ENCODE results near the gene GPRASP2.
"Not testable (repeated sequence)": the region's sequence is repeated elsewhere in the genome, so short reads cannot be mapped to it uniquely, and the experiment has no call there.

GPRASP2 gene

GRCh38 chrX:102714994-102715393 lies 2.7 kb downstream of the GPRASP2 start:
- in situ Hi-C loops (cut with HindIII; ENCODE audit: low pct_unique_long_range_greater_than_20kb, low sequenced_read_pairs) = no loop called here
- TF ChIP-seq JUND (IDR thresholded peaks at IDR 0.05; ENCODE audit: low read depth) = no peak
- DNase-seq (ENCODE audit: low read depth in 1 of 2, low spot score in 1 of 2) = no peak

- in situ Hi-C loops (cut with HindIII; ENCODE audit: low pct_unique_long_range_greater_than_20kb, low sequenced_read_pairs) = no loop called here
- no peak for TF ChIP-seq JUND (IDR thresholded peaks at IDR 0.05; ENCODE audit: low read depth)
Measured at GRCh38 chrX:102715967-102716366, 3.7 kb downstream of the GPRASP2 start.

DNA sequence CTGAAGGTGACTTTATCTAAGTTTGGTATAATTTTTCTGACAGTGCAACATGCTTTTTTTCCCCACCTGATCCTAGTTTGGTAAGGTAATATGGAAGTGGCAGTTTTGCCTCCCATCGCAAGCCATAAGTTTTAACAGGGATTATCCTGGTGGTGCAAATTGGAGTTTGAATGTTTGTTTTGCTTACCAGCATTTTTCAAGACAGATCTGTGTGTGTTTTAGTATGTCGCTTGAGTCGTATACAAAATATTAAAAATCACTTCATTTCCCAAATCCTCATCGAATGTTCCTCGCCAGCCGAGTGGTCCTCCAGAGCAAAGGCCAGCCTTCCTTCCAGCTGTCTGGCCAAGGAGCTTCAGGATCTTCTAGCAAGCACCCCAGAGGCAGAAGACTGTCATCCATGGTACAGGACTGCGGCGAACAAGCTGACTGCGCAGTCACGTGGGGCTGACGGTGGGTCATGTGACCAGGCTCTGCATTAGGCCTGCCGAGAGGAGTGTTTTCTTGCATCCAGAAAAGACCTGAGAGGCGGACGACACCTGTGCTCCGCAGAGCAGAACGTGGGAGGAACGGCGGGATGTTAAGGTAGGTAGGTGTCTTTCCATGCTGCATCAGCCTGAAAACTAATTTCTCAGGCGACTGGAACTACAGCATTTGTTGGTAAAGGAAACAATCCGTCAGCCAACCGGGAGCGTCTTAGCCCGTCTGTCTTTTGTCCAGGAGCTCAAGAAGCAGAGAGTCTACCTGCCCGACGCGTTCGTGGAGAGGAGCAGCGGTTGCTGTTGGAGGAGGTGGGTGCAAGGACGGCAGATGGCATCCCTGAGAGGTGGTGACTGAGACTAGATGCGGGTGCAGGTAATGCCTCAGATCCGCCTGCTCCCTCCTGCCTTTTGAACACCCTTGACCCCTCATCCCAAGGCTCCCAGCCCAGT lies 8.3 kb downstream of the GPRASP2 start, which contains the start of gene GPRASP3:
GPRASP3 (plus strand) TSS at position 507 of the 932 bp plus-strand sequence. CDS start 28,253 bp downstream, outside the sequence.
- in situ Hi-C loops (cut with HindIII; ENCODE audit: low pct_unique_long_range_greater_than_20kb, low sequenced_read_pairs) = no loop called here
- no peak for TF ChIP-seq JUND (IDR thresholded peaks at IDR 0.05; ENCODE audit: low read depth)
- DNase-seq (ENCODE audit: low read depth in 1 of 2, low spot score in 1 of 2) = peak; percentile 26 to 72

More at GRCh38 chrX:102715967-102716366, 3.7 kb downstream of the GPRASP2 start:
- no peak for DNase-seq (ENCODE audit: low read depth in 1 of 2, low spot score in 1 of 2)

- in situ Hi-C loops (cut with HindIII; ENCODE audit: low pct_unique_long_range_greater_than_20kb, low sequenced_read_pairs); DNase-seq (ENCODE audit: low read depth in 1 of 2, low spot score in 1 of 2): not testable (repeated sequence)
Measured at GRCh38 chrX:102721169-102721506, 8.9 kb downstream of the GPRASP2 start.

DNA sequence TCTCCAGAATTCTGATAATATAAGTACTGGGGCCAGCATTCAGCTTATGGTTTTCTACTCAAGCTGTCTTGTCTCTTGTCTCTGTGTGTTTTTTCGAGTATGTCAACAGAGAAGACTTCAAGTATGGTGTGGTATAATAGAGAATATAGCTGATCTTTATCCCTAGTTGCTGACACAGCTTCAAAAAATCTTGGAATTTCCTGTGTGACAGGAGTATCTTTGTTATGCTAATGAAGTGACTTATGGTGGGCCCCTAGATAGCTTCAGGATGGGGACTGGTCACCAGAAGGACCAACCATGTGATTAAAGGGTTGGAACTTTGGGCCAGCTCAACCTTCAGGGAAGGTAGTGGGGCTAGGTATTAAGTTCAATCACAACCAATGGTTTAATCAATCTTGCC lies 11.2 kb downstream of the GPRASP2 start:
- in situ Hi-C loops (cut with HindIII; ENCODE audit: low pct_unique_long_range_greater_than_20kb, low sequenced_read_pairs) = no loop called here
- TF ChIP-seq JUND (IDR thresholded peaks at IDR 0.05; ENCODE audit: low read depth) = no peak
- DNase-seq (ENCODE audit: low read depth in 1 of 2, low spot score in 1 of 2) = no peak

DNA sequence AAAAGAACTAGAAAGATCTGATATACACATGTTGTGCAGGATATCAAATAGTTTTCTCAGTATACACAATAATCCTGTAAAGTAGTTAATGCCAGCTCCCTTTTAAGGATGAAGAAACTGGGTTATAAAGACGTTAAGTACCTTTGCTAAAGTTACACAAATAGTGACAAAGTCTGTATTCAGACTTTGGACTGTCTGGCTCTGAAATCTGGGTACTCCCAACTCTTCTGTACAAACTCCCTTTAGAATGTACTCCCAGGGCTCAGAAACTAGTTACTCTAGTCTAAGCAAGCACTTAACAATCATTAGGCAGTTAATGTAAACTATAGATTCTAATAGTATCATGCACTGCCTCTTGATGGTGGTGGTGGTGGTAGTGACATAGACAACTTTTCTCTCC lies 15.5 kb downstream of the GPRASP2 start:
- TF ChIP-seq JUND (IDR thresholded peaks at IDR 0.05; ENCODE audit: low read depth) = no peak
- no peak for DNase-seq (ENCODE audit: low read depth in 1 of 2, low spot score in 1 of 2)
- in situ Hi-C loops (cut with HindIII; ENCODE audit: low pct_unique_long_range_greater_than_20kb, low sequenced_read_pairs) = no loop called here

GRCh38 chrX:102728646-102729045 lies 16.4 kb downstream of the GPRASP2 start:
- TF ChIP-seq JUND (IDR thresholded peaks at IDR 0.05; ENCODE audit: low read depth) = no peak
- in situ Hi-C loops (cut with HindIII; ENCODE audit: low pct_unique_long_range_greater_than_20kb, low sequenced_read_pairs) = no loop called here
- no peak for DNase-seq (ENCODE audit: low read depth in 1 of 2, low spot score in 1 of 2)

- in situ Hi-C loops (cut with HindIII; ENCODE audit: low pct_unique_long_range_greater_than_20kb, low sequenced_read_pairs) = no loop called here
- no peak for TF ChIP-seq JUND (IDR thresholded peaks at IDR 0.05; ENCODE audit: low read depth)
- no peak for DNase-seq (ENCODE audit: low read depth in 1 of 2, low spot score in 1 of 2)
Measured at GRCh38 chrX:102739657-102740056, 27.4 kb downstream of the GPRASP2 start.

DNA sequence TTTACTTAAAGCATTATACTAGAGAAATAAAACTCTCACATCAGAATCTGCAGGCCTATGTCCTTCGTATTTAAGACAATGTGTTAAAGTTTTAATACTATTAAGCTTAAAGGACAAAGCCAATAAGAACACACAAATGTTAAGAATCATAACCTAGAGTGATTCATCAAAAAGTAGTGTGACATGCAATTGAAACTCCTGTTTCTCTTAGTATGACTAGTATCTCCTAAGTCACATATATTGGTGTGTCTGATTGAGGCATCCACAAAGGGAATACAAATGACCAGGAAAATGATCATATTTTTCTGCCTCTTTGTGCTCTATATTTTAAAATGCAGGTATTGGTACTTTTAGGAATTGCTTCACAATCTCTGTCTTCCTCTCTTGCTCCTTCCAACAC lies 32.1 kb downstream of the GPRASP2 start:
- TF ChIP-seq JUND (IDR thresholded peaks at IDR 0.05; ENCODE audit: low read depth) = no peak
- in situ Hi-C loops (cut with HindIII; ENCODE audit: low pct_unique_long_range_greater_than_20kb, low sequenced_read_pairs) = no loop called here
- no peak for DNase-seq (ENCODE audit: low read depth in 1 of 2, low spot score in 1 of 2)

DNA sequence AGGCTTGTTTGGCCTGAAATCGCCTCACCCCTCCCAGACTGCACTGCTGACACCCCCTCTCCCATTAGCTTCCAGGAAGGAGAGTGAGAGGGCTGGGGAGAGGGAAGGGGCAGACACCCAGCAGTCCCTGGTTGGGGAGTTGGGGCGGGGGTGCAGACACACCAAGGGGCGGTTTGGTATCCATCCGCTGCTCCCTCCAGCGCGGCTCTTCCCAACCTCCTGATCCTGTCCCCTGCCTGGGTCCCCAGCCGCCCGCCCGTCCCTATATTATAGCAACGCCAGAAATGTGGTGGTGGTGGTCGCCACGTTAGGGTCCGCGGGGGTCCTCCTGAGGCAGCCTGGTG lies 33.2 kb downstream of the GPRASP2 start:
- TF ChIP-seq JUND (IDR thresholded peaks at IDR 0.05; ENCODE audit: low read depth) = no peak

DNA sequence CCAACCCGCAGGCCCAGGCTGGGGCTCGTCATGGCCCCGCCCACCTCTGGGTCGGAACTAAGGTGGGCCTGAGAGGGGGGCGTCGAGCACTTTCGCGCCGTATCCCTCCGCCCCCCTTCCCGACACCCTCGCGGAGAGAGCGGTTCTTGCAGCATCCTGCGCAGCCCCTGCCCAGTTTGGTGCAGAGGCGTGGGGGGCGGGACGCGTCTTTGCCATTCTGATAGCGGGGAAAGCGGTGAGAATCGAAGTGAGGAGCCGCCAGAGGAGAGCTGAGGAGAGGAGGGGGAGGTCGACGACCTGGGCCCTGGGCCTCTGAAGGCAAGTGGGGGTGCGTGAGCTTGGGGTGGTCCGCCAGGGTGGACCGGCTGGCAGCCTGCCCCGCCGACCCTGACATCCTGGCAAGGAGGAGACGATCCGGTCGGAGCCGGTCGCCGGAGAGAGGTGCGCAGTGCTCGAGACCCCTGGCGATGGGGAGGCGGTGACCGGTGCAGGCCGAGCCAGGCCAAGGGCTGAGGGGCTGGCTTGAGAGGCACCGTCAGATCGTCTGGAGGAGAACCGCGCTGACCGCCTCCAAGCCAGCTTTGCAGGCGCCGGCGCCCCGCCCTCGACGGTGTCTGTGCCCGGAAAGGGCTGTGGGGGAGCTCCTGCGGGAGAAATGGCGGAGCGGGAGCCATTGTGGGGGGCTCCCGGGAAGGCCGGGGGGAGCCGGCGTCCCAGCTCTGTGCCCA lies 33.8 kb downstream of the GPRASP2 start:
- no peak for TF ChIP-seq JUND (IDR thresholded peaks at IDR 0.05; ENCODE audit: low read depth)
- in situ Hi-C loops (cut with HindIII; ENCODE audit: low pct_unique_long_range_greater_than_20kb, low sequenced_read_pairs) = no loop called here
- no peak for DNase-seq (ENCODE audit: low read depth in 1 of 2, low spot score in 1 of 2)

More for the DNA sequence above, 33.2 kb downstream of the GPRASP2 start:
- in situ Hi-C loops (cut with HindIII; ENCODE audit: low pct_unique_long_range_greater_than_20kb, low sequenced_read_pairs) = no loop called here
- no peak for DNase-seq (ENCODE audit: low read depth in 1 of 2, low spot score in 1 of 2)

GRCh38 chrX:102765217-102765616 lies 53.0 kb downstream of the GPRASP2 start:
- in situ Hi-C loops (cut with HindIII; ENCODE audit: low pct_unique_long_range_greater_than_20kb, low sequenced_read_pairs) = no loop called here
- no peak for DNase-seq (ENCODE audit: low read depth in 1 of 2, low spot score in 1 of 2)
- TF ChIP-seq JUND (IDR thresholded peaks at IDR 0.05; ENCODE audit: low read depth) = no peak

DNA sequence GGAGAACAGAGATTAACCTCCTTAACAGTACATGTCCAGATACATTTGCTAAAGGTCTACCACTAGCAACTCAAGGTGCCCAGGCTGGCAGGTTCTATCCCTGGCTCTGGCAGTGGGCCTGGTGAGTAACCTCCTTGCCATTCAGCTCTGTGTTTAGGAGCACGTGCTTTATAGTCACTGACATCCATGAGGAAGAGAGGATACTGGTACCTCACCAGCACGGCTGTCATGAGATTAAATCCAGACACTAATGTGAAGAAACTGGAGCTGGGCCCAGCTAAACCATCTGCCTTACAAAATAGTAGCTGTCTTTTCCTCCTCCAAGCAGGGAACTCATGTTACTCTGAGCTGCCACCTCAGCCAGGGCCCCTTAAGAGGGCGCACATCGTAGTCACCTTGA lies 53.6 kb downstream of the GPRASP2 start:
- in situ Hi-C loops (cut with HindIII; ENCODE audit: low pct_unique_long_range_greater_than_20kb, low sequenced_read_pairs) = no loop called here
- no peak for TF ChIP-seq JUND (IDR thresholded peaks at IDR 0.05; ENCODE audit: low read depth)
- no peak for DNase-seq (ENCODE audit: low read depth in 1 of 2, low spot score in 1 of 2)

Measured in T47D (cell line).